AG04450 (cell line): ENCODE measurements around the gene SCRN2. TPM values are rescaled to one million over a fixed set of nuclear protein-coding genes. Genes with fewer than 3 reads are reported as not detected.

Experiments
- CTCF ChIA-PET: fragments of 300-600, 350-600 bp; formaldehyde crosslinking; extraction: SDS; loops from one replicate; lab custom pipeline; 2022; ENCODE audit warnings: antibody characterized with exemption, inconsistent platforms; lab: Charles Lee
- POLR2A ChIA-PET: fragments of 350-600 bp; formaldehyde crosslinking; extraction: SDS; loops from one replicate; lab custom pipeline; 2021; ENCODE audit warnings: antibody characterized with exemption, inconsistent platforms; lab: Yijun Ruan, JAX
- DNase-seq: peaks from one replicate; pipeline ENCODE4 v3.0.0-alpha.2; 2011; ENCODE audit warnings: low read depth, low spot score
- H3K27ac ChIP-seq: one replicate; pipeline ENCODE4 v1.5.1; 2012; ENCODE audit warnings: low read depth, low read length, control low read depth
- H3K27me3 ChIP-seq: one replicate; pipeline ENCODE4 v1.6.0; 2012; ENCODE audit warnings: low read length; ENCODE audit not compliant: control insufficient read depth, insufficient read depth
- H3K4me3 ChIP-seq: 2 replicates; pipeline ENCODE4 v1.5.1; 2011; ENCODE audit warnings: mild to moderate bottlenecking, low read depth, low read length, control low read depth
- H3K9me3 ChIP-seq: 2 replicates; pipeline ENCODE4 v1.5.1; 2012; ENCODE audit warnings: low read length; ENCODE audit not compliant: control insufficient read depth, insufficient read depth
- CTCF ChIP-seq: IDR thresholded peaks from 2 replicates; pipeline ENCODE4 v1.5.1; 2011; ENCODE audit warnings: low read depth, low read length, control low read depth, inconsistent platforms
- polyA plus RNA-seq: library from polyadenylated mRNA; depleted of rRNA; stranded (reverse); fragments of >200 nt; gene quantifications from 2 replicates; pipeline ENCODE4 v1.2.3, GENCODE V29; 2011

SCRN2 gene
- polyA plus RNA-seq, 1 experiment = 13.3 TPM

- H3K9me3 ChIP-seq = peaks cover 9% of the 10 kb centered on the region; the same call in 1 of the 2 replicates
- CTCF ChIA-PET = interaction anchor here (1.1 to 5.2 kb wide), 3 partner anchors 9 to 39 kb away, joined by 4 to 26 read pairs (median 21); partner anchors contain the start of gene SCRN2
- peaks cover 79% of the 10 kb centered on the region for H3K27me3 ChIP-seq
- DNase-seq = no peak
- no peak within 1 kb of the TSS for H3K27ac ChIP-seq
- H3K4me3 ChIP-seq = peak within 1 kb of the TSS; percentile 31
- POLR2A ChIA-PET = interaction anchor here (1.1 to 1.2 kb wide), 2 partner anchors 12 to 39 kb away, joined by 3 to 6 read pairs; no protein-coding TSS in a partner anchor
- 0 out of 2 replicates have a peak, but pooled peaks have one; percentile 8 for TF ChIP-seq CTCF
Observed at GRCh38 chr17:47850692-47851573, 9.9 kb upstream of the SCRN2 start, which contains the start of gene SP6. TSS of gene SP6 (minus strand) at chr17:47851163. CDS start at chr17:47848429, 2,734 bp downstream.

DNA sequence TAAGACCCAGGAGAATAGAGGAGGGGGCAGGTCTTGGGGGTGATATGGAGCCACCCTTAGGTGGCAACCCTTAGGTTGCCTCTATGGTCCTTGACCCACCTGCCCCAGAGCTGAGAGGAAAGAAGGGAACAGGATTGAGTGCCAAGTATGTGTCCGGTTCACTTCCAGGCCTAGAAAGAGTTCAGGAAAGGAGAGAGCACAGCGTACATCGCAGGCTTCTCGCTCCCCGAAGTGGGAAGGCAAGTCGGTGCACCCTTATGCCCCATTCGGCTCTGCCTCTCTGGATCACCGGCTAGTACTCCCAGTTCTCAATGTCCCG, 9.3 kb upstream of the SCRN2 start:
- ChIA-PET POLR2A (interaction anchor here (1.1 to 1.2 kb wide), 2 partner anchors 13 to 40 kb away, joined by 3 to 6 read pairs; no protein-coding TSS in a partner anchor), CTCF (interaction anchor here (1.1 to 5.2 kb wide), 3 partner anchors 9 to 40 kb away, joined by 4 to 26 read pairs (median 21); partner anchors contain the start of gene SCRN2)
- peak overlapping the region; percentile 31 for H3K4me3 ChIP-seq
- DNase-seq = no peak
- peaks cover 81% of the 10 kb centered on the region for H3K27me3 ChIP-seq
- H3K27ac ChIP-seq = no peak overlapping the region
- TF ChIP-seq CTCF = no peak
- peaks cover 9% of the 10 kb centered on the region; the same call in 1 of the 2 replicates for H3K9me3 ChIP-seq

DNA sequence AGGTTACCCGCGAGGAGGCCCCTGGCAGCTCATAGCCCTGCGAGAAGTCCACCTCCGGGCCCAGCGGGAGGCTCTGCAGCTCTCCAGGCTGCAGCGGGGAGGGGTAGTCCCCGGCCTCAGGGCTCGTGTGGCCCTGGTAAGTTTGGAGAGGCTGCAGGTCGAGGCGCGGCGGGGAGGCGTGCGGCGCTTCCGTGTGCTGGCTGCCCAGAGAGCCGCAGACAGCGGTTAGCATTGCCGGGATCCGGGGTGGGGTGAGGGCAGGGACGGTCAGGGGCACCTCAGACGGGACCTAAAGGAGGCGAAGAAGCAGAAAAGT, 7.1 kb upstream of the SCRN2 start:
- Histone ChIP-seq H3K27me3 (peaks cover 69% of the 10 kb centered on the region), H3K27ac (no peak overlapping the region), H3K4me3 (no peak overlapping the region), H3K9me3 (peaks cover 9% of the 10 kb centered on the region; the same call in 1 of the 2 replicates)
- CTCF ChIA-PET = interaction anchor here (0.6 to 10.8 kb wide), 4 partner anchors 7 to 1902 kb away, joined by 3 to 502 read pairs (median 15); partner anchors contain the start of genes SCRN2 and SP2
- no peak for TF ChIP-seq CTCF
- no peak for DNase-seq
- POLR2A ChIA-PET = no interaction called here

DNA sequence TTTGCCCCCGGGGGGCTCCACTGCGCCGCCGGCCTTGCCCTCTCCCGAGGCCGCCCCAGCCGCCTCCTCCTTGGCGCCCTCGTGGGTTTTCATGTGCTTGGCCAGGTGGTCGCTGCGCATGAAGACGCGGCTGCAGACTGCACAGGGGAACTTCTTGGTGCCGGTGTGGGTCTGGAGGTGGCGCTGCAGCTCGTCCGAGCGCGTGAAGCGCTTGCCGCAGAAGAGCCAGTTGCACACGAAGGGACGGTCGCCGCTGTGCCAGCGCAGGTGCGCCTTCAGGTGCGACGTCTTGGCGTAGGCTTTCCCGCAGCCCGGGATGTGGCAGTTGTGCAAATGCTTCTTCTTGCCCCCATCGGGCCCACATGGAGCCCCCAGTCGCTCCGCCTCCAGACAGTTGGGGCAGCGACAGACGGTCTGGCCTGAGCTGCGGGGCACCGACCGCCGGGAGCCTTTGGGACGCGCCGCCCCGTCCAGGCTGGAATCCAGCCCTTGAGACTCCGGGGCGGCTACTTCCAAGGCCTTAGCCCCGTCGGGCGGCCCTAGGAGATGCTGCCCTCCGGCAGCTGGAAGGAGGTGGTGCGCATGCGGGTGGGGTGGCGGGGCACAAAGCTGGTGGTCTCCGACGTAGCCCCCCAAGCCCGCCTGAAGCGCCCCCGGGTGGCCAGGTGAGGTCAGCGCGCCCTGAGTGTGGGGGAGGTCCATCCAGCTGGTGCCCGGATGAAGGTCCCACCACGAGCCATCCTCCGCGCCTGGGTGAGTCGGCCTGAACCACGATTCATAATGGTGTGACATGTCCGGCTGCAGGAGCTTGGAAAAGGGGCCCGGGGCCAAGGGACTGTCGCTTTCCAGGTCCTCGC, 6.5 kb upstream of the SCRN2 start:
- Histone ChIP-seq H3K27me3 (peaks cover 63% of the 10 kb centered on the region), H3K9me3 (peaks cover 9% of the 10 kb centered on the region; the same call in 1 of the 2 replicates), H3K27ac (no peak overlapping the region), H3K4me3 (no peak overlapping the region)
- POLR2A ChIA-PET = no interaction called here
- DNase-seq = no peak
- peak; percentile 32; the same call in 1 of the 2 replicates for TF ChIP-seq CTCF
- CTCF ChIA-PET = interaction anchor here (0.6 to 10.8 kb wide), 3 partner anchors 16 to 1902 kb away, joined by 3 to 502 read pairs (median 4); partner anchors contain the start of gene SP2
